ENCODE measurements around the gene VWA3A.

The VWA3A gene

DNA sequence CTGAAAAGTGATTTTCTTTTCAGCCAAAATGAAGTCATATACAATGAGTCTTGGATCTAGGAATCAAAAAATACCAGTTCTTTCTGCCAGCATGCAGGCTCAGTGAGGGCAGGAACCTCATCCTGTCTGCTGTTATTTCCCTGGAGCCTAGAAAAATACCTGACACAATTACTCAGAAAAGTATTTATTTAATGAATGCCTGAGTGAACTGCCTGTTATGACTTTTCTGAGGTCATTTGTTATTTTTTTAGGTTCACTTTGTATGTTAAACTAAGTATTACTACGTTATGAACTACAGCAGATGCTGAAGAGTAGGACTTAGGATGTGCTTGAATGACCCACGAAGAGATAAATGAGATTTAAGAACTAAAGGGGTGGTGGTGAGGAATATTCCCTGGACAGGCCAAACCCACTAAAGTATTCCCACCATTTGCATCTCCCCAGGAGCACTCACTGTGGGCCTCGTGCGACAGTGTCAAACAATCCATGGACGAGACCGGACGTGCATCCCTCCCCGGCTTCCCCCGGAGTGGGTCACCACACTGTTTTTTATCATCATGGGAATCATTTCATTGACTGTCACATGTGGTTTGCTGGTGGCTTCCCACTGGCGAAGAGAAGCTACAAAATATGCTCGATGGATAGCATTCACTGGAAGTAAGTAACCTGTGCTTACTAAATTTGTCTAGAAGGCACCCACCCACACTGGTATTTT is 17.1 kb upstream of the VWA3A start:
- H3K36me3 ChIP-seq (replicated peaks; ENCODE audit: insufficient read depth, low read length) = no peaks in the 10 kb centered on the region
- 0 out of 2 replicates have a peak, but pooled peaks cover 2% of the 10 kb centered on the region for H3K79me2 ChIP-seq (ENCODE audit: low read length)
- no peaks in the 10 kb centered on the region for H3K4me1 ChIP-seq (ENCODE audit: low read length)
- H3K27me3 ChIP-seq (replicated peaks; ENCODE audit: insufficient read depth, low read length) = no peaks in the 10 kb centered on the region
- TF ChIP-seq EZH2phosphoT487 (IDR thresholded peaks at IDR 0.05; ENCODE audit: low read length) = no peak
- TF ChIP-seq, protein P1, sequence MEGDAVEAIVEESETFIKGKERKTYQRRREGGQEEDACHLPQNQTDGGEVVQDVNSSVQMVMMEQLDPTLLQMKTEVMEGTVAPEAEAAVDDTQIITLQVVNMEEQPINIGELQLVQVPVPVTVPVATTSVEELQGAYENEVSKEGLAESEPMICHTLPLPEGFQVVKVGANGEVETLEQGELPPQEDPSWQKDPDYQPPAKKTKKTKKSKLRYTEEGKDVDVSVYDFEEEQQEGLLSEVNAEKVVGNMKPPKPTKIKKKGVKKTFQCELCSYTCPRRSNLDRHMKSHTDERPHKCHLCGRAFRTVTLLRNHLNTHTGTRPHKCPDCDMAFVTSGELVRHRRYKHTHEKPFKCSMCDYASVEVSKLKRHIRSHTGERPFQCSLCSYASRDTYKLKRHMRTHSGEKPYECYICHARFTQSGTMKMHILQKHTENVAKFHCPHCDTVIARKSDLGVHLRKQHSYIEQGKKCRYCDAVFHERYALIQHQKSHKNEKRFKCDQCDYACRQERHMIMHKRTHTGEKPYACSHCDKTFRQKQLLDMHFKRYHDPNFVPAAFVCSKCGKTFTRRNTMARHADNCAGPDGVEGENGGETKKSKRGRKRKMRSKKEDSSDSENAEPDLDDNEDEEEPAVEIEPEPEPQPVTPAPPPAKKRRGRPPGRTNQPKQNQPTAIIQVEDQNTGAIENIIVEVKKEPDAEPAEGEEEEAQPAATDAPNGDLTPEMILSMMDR (IDR thresholded peaks at IDR 0.05; ENCODE audit: low read length) = no peak
- no peak for TF ChIP-seq EZH2 (optimal IDR thresholded peaks at IDR 0.05; ENCODE audit: low read depth, low read length)
- H3K4me3 ChIP-seq (ENCODE audit: low read length) = no peak overlapping the region
- H2AFZ ChIP-seq (ENCODE audit: low read length) = no peak overlapping the region
- H4K20me1 ChIP-seq (ENCODE audit: insufficient read depth, low read length) = no peaks in the 10 kb centered on the region
- DNase-seq = no peak
- H3K9ac ChIP-seq (ENCODE audit: low read length) = no peak overlapping the region
- no peaks in the 10 kb centered on the region for H3F3A ChIP-seq (ENCODE audit: insufficient read depth, low read length)
- no peaks in the 10 kb centered on the region for H3K9me2 ChIP-seq (replicated peaks; ENCODE audit: insufficient read depth, low read length)
- H3K4me2 ChIP-seq (ENCODE audit: low read depth, low read length) = no peak overlapping the region
- H3K27ac ChIP-seq (ENCODE audit: low read length) = no peak overlapping the region
- no peaks in the 10 kb centered on the region for H3K9me3 ChIP-seq (replicated peaks; ENCODE audit: insufficient read depth, low read length)

DNA sequence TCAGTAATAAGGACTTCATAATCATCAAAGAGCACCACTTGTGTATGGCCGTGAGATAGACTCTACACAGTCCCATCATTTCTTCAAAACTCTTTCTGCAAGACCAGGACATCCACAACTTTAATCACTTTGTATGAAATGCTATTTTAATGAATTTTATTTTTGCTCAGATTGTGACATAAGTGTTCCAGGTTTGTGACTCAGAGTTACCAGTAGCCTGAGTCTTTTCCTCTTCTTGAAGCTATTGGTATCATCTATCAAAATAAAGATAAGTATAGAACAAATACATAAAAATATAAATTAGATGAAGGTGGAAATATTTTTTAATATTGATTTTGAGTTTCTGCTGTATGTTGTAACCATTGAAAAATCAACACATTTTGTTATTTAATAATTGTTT is 16.6 kb upstream of the VWA3A start:
- Histone ChIP-seq H3K79me2 (ENCODE audit: low read length) (0 out of 2 replicates have a peak, but pooled peaks cover 2% of the 10 kb centered on the region), H3K4me1 (ENCODE audit: low read length) (no peaks in the 10 kb centered on the region), H4K20me1 (ENCODE audit: insufficient read depth, low read length) (no peaks in the 10 kb centered on the region), H3K27me3 (replicated peaks; ENCODE audit: insufficient read depth, low read length) (no peaks in the 10 kb centered on the region), H3F3A (ENCODE audit: insufficient read depth, low read length) (no peaks in the 10 kb centered on the region), H3K9me3 (replicated peaks; ENCODE audit: insufficient read depth, low read length) (no peaks in the 10 kb centered on the region), H3K9ac (ENCODE audit: low read length) (no peak overlapping the region), H3K27ac (ENCODE audit: low read length) (no peak overlapping the region), H3K4me2 (ENCODE audit: low read depth, low read length) (no peak overlapping the region), H2AFZ (ENCODE audit: low read length) (no peak overlapping the region), H3K9me2 (replicated peaks; ENCODE audit: insufficient read depth, low read length) (no peaks in the 10 kb centered on the region), H3K36me3 (replicated peaks; ENCODE audit: insufficient read depth, low read length) (no peaks in the 10 kb centered on the region), H3K4me3 (ENCODE audit: low read length) (no peak overlapping the region)
- DNase-seq = no peak
- TF ChIP-seq EZH2 (optimal IDR thresholded peaks at IDR 0.05; ENCODE audit: low read depth, low read length) (no peak), EZH2phosphoT487 (IDR thresholded peaks at IDR 0.05; ENCODE audit: low read length) (no peak)
- TF ChIP-seq, protein P1 (IDR thresholded peaks at IDR 0.05; ENCODE audit: low read length) = no peak

DNA sequence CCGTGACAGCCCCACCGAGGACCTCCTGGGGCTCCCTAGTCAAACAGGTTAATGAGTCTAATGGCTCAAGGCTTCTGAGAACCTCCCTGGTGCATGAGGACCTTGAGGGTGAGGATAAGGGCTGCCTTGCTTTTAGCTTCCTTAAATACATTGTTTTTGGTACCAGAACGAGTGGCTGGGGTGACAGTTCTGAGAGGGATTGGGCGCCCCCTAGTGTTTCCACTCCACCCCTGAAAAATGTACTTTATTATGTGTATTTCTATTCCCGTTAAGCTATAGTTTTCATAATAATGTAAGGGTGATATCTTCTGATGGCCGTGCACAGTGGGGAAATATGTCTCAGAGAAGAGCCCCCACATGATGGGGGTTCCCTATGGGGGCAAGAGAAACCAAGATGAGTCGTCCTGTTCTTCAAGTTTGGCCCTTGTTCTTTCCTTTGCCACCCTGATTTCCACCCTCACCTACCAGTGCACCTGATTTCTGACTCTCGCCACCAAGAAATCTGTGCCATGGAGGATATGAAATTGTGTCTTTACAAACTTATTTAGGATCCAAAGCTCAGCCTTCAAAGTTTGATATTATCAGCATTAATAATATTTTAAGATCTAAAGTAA is 14.5 kb upstream of the VWA3A start:
- H3K4me1 ChIP-seq (ENCODE audit: low read length) = no peaks in the 10 kb centered on the region
- TF ChIP-seq EZH2phosphoT487 (IDR thresholded peaks at IDR 0.05; ENCODE audit: low read length) = no peak
- TF ChIP-seq, protein P1 (IDR thresholded peaks at IDR 0.05; ENCODE audit: low read length) = peak; percentile 82
- H3F3A ChIP-seq (ENCODE audit: insufficient read depth, low read length) = no peaks in the 10 kb centered on the region
- 0 out of 2 replicates have a peak, but pooled peaks cover 1% of the 10 kb centered on the region for H3K79me2 ChIP-seq (ENCODE audit: low read length)
- no peak overlapping the region for H3K4me2 ChIP-seq (ENCODE audit: low read depth, low read length)
- no peak overlapping the region for H3K27ac ChIP-seq (ENCODE audit: low read length)
- H3K9me3 ChIP-seq (replicated peaks; ENCODE audit: insufficient read depth, low read length) = no peaks in the 10 kb centered on the region
- H4K20me1 ChIP-seq (ENCODE audit: insufficient read depth, low read length) = no peaks in the 10 kb centered on the region
- no peak overlapping the region for H3K9ac ChIP-seq (ENCODE audit: low read length)
- no peak overlapping the region for H3K4me3 ChIP-seq (ENCODE audit: low read length)
- DNase-seq = peak; percentile 53
- H3K27me3 ChIP-seq (replicated peaks; ENCODE audit: insufficient read depth, low read length) = no peaks in the 10 kb centered on the region
- H3K9me2 ChIP-seq (replicated peaks; ENCODE audit: insufficient read depth, low read length) = no peaks in the 10 kb centered on the region
- H3K36me3 ChIP-seq (replicated peaks; ENCODE audit: insufficient read depth, low read length) = no peaks in the 10 kb centered on the region
- no peak overlapping the region for H2AFZ ChIP-seq (ENCODE audit: low read length)

All from MM.1S (cell line).